Stomach smooth muscle (tissue), 2 donors: ENCODE results near the gene IQGAP3.

ENCODE experiments used
- H3K27ac ChIP-seq: one replicate; pipeline ENCODE4 v1.7.0; 2013; ENCODE audit warnings: mild to moderate bottlenecking, low read length, inconsistent platforms
- H3K27me3 ChIP-seq, 2 donors: one replicate each; pipeline ENCODE4 v1.7.0; 2013; ENCODE audit warnings: low read length in 2 of 2; ENCODE audit not compliant: insufficient read depth in 2 of 2, control insufficient read depth in 1 of 2
- H3K36me3 ChIP-seq, 2 donors: one replicate each; pipeline ENCODE4 v1.7.0; 2013; ENCODE audit warnings: low read length in 2 of 2; ENCODE audit not compliant: control insufficient read depth in 2 of 2, insufficient read depth in 2 of 2
- H3K4me1 ChIP-seq: one replicate; pipeline ENCODE4 v1.7.0; 2013; ENCODE audit warnings: low read length; ENCODE audit not compliant: control insufficient read depth, insufficient read depth
- H3K4me3 ChIP-seq, 2 donors: one replicate each; pipeline ENCODE4 v1.7.0; 2013; ENCODE audit warnings: low read length in 2 of 2
- H3K9ac ChIP-seq, 2 donors: one replicate each; pipeline ENCODE4 v1.7.0; 2013; ENCODE audit warnings: low read length in 2 of 2, mild to moderate bottlenecking in 1 of 2
- H3K9me3 ChIP-seq, 2 donors: one replicate each; pipeline ENCODE4 v1.7.0; 2013; ENCODE audit warnings: low read length in 2 of 2; ENCODE audit not compliant: control insufficient read depth in 2 of 2
- donor health status: healthy.
- donor health status: Pancreatic carcinoma.

IQGAP3 gene

GRCh38 chr1:156538711-156539440, 33.5 kb downstream of the IQGAP3 start:
- H3K4me3 ChIP-seq, result no peak overlapping the region
- no peaks in the 10 kb centered on the region for H3K9me3 ChIP-seq
- no peaks in the 10 kb centered on the region for H3K4me1 ChIP-seq
- no peaks in the 10 kb centered on the region for H3K27me3 ChIP-seq
- H3K27ac ChIP-seq, result no peak overlapping the region
- no peak overlapping the region for H3K9ac ChIP-seq
- H3K36me3 ChIP-seq, result no peaks in the 10 kb centered on the region

DNA sequence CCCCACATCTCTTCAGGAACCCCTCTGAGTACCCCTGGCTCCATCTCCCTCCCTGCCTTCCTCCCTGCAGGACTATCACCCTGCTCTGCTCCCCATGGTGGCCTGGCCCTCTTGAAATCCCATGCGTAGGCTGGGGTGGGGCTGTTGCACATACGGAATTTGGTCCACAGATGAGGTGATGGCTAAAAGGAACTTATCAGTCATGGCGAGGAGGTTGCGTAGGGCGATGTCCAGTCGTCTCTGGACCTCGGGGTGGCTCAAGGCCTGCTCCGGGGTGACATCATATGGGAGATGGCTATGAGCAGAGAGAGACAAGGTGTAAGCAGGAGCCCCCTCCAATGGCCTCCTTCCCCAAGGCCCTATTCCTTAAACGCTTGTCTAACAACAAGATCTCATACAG, 35.3 kb downstream of the IQGAP3 start:
- H3K36me3 ChIP-seq, result no peaks in the 10 kb centered on the region
- no peaks in the 10 kb centered on the region for H3K4me1 ChIP-seq
- H3K27ac ChIP-seq, result no peak overlapping the region
- no peak overlapping the region for H3K4me3 ChIP-seq
- H3K27me3 ChIP-seq, result no peaks in the 10 kb centered on the region
- no peak overlapping the region for H3K9ac ChIP-seq
- no peaks in the 10 kb centered on the region for H3K9me3 ChIP-seq

DNA sequence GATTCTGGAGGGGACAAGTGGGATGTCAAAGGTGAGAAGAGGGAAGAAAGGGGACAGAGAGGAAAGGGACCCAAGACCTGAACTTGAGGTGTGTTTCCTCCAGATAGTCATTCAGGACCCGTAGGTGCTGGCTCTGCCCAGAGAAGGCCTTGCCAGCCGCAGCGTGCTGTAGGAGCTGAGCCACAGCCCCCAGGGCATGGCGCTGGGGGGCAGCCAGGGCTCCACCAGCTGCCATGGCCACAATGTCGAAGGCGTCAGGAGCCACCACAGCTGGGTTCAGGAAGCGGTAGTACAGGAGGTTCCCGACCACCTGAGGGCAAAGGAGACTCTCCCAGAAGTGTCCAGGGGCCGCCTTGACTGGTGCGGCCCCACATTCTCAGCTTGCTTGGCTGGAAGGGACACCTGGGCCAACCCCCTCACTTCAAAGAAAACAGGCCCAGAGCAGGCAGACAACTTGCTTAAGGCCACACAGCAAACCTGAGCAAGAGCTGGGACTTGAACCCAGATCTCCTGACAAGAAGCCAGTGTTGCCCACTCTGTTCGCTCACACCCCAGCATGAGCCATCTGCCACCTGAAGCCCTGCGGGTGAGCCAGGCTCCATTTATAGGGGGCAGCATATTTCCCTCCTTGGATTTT, 37.8 kb downstream of the IQGAP3 start:
- Histone ChIP-seq H3K9ac (no peak overlapping the region), H3K27ac (no peak overlapping the region), H3K36me3 (no peaks in the 10 kb centered on the region), H3K27me3 (no peaks in the 10 kb centered on the region), H3K4me3 (no peak overlapping the region), H3K9me3 (no peaks in the 10 kb centered on the region), H3K4me1 (no peaks in the 10 kb centered on the region)

- H3K4me1 ChIP-seq, result no peaks in the 10 kb centered on the region
- no peaks in the 10 kb centered on the region for H3K36me3 ChIP-seq
- no peak overlapping the region for H3K27ac ChIP-seq
- no peaks in the 10 kb centered on the region for H3K9me3 ChIP-seq
- no peaks in the 10 kb centered on the region for H3K27me3 ChIP-seq
- H3K4me3 ChIP-seq, result no peak overlapping the region
- H3K9ac ChIP-seq, result no peak overlapping the region
These were observed 38.7 kb downstream of the IQGAP3 start for GRCh38 chr1:156533568-156534220.

DNA sequence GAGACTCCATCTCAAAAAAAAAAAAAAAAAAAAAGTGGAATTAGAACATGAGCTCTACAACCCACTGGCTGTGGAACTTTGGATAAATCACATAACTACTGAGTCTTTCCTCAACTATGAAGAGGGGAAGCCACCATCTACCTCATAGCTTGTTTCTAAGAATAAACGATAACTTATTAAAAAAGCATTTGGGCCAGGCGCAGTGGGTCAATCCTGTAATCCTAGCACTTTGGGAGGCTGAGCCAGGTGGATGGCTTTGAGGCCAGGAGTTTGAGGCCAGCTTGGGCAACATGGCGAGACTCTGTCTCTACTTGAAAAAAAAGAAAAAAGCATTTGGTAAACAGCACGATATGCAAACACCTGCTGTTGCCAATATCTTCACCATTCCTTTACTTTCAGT, 40.0 kb downstream of the IQGAP3 start:
- no peaks in the 10 kb centered on the region for H3K36me3 ChIP-seq

DNA sequence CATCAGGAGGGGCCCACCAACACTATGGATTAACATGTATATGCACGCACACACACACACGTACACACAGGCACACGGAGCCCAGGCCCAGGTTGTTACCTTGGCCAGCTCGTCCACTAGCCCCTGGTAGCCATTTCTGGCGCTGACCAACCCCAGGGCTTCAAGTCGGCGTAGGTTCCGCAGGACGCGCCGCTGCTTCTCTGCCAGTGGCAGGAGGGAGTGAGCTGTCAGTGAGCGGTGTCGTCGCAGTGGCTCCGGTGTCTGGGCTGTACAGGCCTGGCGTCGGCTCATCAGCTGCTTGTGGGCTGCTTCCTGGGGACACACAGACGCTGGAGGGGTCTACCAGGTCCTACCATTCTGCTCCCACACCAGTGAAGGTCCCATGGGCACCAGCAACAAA, 42.4 kb downstream of the IQGAP3 start:
- Histone ChIP-seq H3K36me3 (no peaks in the 10 kb centered on the region), H3K9ac (no peak overlapping the region), H3K4me1 (no peaks in the 10 kb centered on the region), H3K9me3 (no peaks in the 10 kb centered on the region), H3K27me3 (no peaks in the 10 kb centered on the region), H3K4me3 (no peak overlapping the region), H3K27ac (no peak overlapping the region)

More for the DNA sequence above, 40.0 kb downstream of the IQGAP3 start:
- H3K4me1 ChIP-seq, result no peaks in the 10 kb centered on the region
- no peaks in the 10 kb centered on the region for H3K9me3 ChIP-seq
- H3K9ac ChIP-seq, result no peak overlapping the region
- H3K27me3 ChIP-seq, result no peaks in the 10 kb centered on the region
- no peak overlapping the region for H3K27ac ChIP-seq
- H3K4me3 ChIP-seq, result no peak overlapping the region

DNA sequence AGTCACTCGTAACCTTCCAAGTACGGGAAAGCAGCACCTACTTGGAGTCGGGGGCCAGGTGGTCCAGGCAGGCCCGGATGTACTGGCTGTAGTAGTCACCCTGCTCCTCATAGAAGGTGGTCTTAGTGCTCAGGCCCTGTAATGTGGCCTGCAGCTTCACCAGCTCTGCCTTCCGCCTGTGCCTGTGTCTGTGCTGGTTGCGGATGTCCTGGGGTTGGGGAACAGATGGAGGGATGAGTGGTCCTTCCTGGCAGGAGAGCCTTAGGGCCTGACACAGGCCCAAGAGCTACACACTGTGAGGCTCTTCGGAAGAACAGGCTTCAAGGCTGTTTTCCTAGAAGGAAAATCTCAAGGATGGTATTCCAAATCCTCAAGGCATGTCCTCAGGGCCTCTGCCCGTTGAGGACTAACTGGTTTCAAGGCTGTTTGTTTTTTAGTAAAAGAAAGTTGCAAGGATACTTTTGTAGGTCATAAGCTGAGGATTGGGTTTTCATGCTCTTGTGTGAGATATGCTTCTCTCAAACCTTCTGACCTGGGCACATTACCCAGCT, 43.4 kb downstream of the IQGAP3 start:
- Histone ChIP-seq H3K4me1 (no peaks in the 10 kb centered on the region), H3K27me3 (no peaks in the 10 kb centered on the region), H3K4me3 (no peak overlapping the region), H3K9ac (no peak overlapping the region), H3K36me3 (no peaks in the 10 kb centered on the region), H3K9me3 (no peaks in the 10 kb centered on the region), H3K27ac (no peak overlapping the region)

- Histone ChIP-seq H3K9ac (no peak overlapping the region), H3K27ac (no peak overlapping the region)
These were observed 44.1 kb downstream of the IQGAP3 start for GRCh38 chr1:156528231-156528630.

GRCh38 chr1:156527584-156527983, 44.8 kb downstream of the IQGAP3 start:
- no peaks in the 10 kb centered on the region for H3K36me3 ChIP-seq
- H3K4me1 ChIP-seq, result no peaks in the 10 kb centered on the region
- H3K27me3 ChIP-seq, result no peaks in the 10 kb centered on the region
- no peak overlapping the region for H3K9ac ChIP-seq
- H3K9me3 ChIP-seq, result no peaks in the 10 kb centered on the region
- H3K4me3 ChIP-seq, result no peak overlapping the region
- H3K27ac ChIP-seq, result no peak overlapping the region

More at GRCh38 chr1:156528231-156528630, 44.1 kb downstream of the IQGAP3 start:
- H3K9me3 ChIP-seq, result no peaks in the 10 kb centered on the region
- no peaks in the 10 kb centered on the region for H3K4me1 ChIP-seq
- H3K27me3 ChIP-seq, result no peaks in the 10 kb centered on the region
- no peak overlapping the region for H3K4me3 ChIP-seq
- no peaks in the 10 kb centered on the region for H3K36me3 ChIP-seq

- Histone ChIP-seq H3K9me3 (no peaks in the 10 kb centered on the region), H3K9ac (no peak overlapping the region), H3K4me1 (no peaks in the 10 kb centered on the region), H3K4me3 (no peak overlapping the region), H3K27me3 (no peaks in the 10 kb centered on the region), H3K27ac (no peak overlapping the region), H3K36me3 (no peaks in the 10 kb centered on the region)
These were observed 46.4 kb downstream of the IQGAP3 start for GRCh38 chr1:156525856-156526489.
